H1 (cell line): ENCODE results near the gene SH3D19. TPM values are rescaled to one million over a fixed set of nuclear protein-coding genes. Genes with fewer than 3 reads are reported as not detected.

Experiments used
- KDM5A ChIP-seq: fragments of 200-600 bp; IDR thresholded peaks from 2 replicates; pipeline ENCODE4 v1.7.1; 2012; ENCODE audit warnings: mild to moderate bottlenecking, low read length, inconsistent platforms, mixed read lengths
- NRF1 ChIP-seq: IDR thresholded peaks from 2 replicates; pipeline ENCODE4 v1.6.1; 2011; ENCODE audit warnings: mild to moderate bottlenecking, low read depth, low read length, improper control_type of control experiment
- SIRT6 ChIP-seq: IDR thresholded peaks from one replicate; pipeline ENCODE4 v1.7.1; 2012; ENCODE audit warnings: low read length, inconsistent platforms
- polyA plus RNA-seq, 7 experiments: library from polyadenylated mRNA; depleted of rRNA in 3 of 7; stranded (reverse) in 5 of 7; unstranded in 2 of 7; fragments of >200 nt in 5 of 7; fragments of 200-250 nt in 2 of 7; gene quantifications; 1 replicate in 5 of 7; 2 replicates in 1 of 7; 4 replicates in 1 of 7; pipeline versions ENCODE4 v1.2.1 to v1.2.3, GENCODE V29; 2011 to 2013; ENCODE audit warnings: missing spikeins in 2 of 7, mixed read lengths in 2 of 7
- total RNA-seq: library from RNA; stranded (reverse); fragmentation: NEBNext Ultra II Directional; extraction: Animal tissue kit (Norgen Biotek cat#: 25700); gene quantifications from 2 replicates; pipeline ENCODE4 v1.2.1, GENCODE V29; 2021

Gene SH3D19
- total and polyA plus RNA-seq, 2 of the 8 experiments (the other 6 are each of a cell fraction or from before 2014, with no cell fraction given) = 11.7 to 51.3 TPM

DNA sequence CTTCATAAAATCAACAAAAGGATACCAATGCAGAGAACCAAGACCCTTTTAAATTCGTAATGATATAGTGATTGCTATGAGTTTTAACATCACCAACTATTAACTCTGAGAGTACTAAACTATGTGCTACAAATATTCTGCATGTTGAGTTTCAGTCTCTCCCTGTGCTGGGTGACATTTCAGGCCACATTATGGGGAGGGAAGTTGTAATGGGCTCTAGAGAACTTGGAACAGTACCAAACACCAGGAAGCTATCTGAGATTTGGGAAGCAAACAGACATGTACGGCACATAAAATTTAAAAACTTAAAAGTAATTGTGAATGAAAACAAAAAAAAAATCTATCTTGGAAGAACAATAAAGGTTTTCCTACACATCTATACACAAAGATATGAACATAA lies 108.1 kb downstream of the SH3D19 start (continued):
- TF ChIP-seq NRF1 (no peak), SIRT6 (no peak), KDM5A (no peak)
